CD8-positive, alpha-beta memory T cell (primary cell): ENCODE results near the gene POLR2B. TPM values are rescaled to one million over a fixed set of nuclear protein-coding genes. Genes with fewer than 3 reads are reported as not detected.
"Not testable (repeated sequence)": the region's sequence is repeated elsewhere in the genome, so short reads cannot be mapped to it uniquely, and the experiment has no call there.

Experiments used
- CTCF ChIA-PET: fragments of 350-600 bp; sonication (Branson Sonifier 250); formaldehyde crosslinking; loops from one replicate; lab custom pipeline; 2021; ENCODE audit warnings: antibody characterized with exemption; lab: Charles Lee
- POLR2A ChIA-PET: fragments of 350-600 bp; sonication (Branson Sonifier 250); formaldehyde crosslinking; loops from one replicate; lab custom pipeline; 2021; ENCODE audit warnings: antibody characterized with exemption; lab: Charles Lee
- DNase-seq, 5 donors: peaks; one replicate each; pipeline versions ENCODE4 v3.0.0 to v3.0.0-alpha.2; 2020 to 2022; ENCODE audit warnings: mixed read lengths in 1 of 5
- H3K27ac ChIP-seq: one replicate; pipeline ENCODE4 v1.7.0; 2013; ENCODE audit warnings: low read depth, mild to moderate bottlenecking, low read length, moderate library complexity
- H3K27me3 ChIP-seq: 2 replicates; pipeline ENCODE4 v1.7.0; 2013; ENCODE audit warnings: low read length, mild to moderate bottlenecking; ENCODE audit not compliant: insufficient read depth, poor library complexity, severe bottlenecking
- H3K36me3 ChIP-seq: 2 replicates; pipeline ENCODE4 v1.7.0; 2013; ENCODE audit warnings: mild to moderate bottlenecking, low read length, moderate library complexity; ENCODE audit not compliant: insufficient read depth
- H3K4me1 ChIP-seq: 2 replicates; pipeline ENCODE4 v1.7.0; 2013; ENCODE audit warnings: mild to moderate bottlenecking, low read length, moderate library complexity; ENCODE audit not compliant: insufficient read depth
- H3K4me3 ChIP-seq: 2 replicates; pipeline ENCODE4 v1.7.0; 2013; ENCODE audit warnings: mild to moderate bottlenecking, low read length
- H3K9me3 ChIP-seq: 2 replicates; pipeline ENCODE4 v1.7.0; 2013; ENCODE audit warnings: mild to moderate bottlenecking, low read length
- H3K27ac Mint-ChIP-seq, 8 donors: one replicate each; pipeline ENCODE4 v1.8.0; 2020 to 2021; ENCODE audit warnings: mixed read lengths in 8 of 8, mild to moderate bottlenecking in 6 of 8, inconsistent platforms in 3 of 8, moderate library complexity in 3 of 8
- H3K27me3 Mint-ChIP-seq, 2 donors: one replicate each; pipeline ENCODE4 v1.8.0; 2020 to 2021; ENCODE audit warnings: mixed read lengths in 2 of 2, mild to moderate bottlenecking in 1 of 2, moderate library complexity in 1 of 2
- H3K36me3 Mint-ChIP-seq, 3 donors: one replicate each; pipeline ENCODE4 v1.8.0; 2020 to 2021; ENCODE audit warnings: mixed read lengths in 3 of 3, inconsistent platforms in 1 of 3, mild to moderate bottlenecking in 1 of 3
- H3K4me1 Mint-ChIP-seq, 3 donors: one replicate each; pipeline ENCODE4 v1.8.0; 2020 to 2021; ENCODE audit warnings: mixed read lengths in 3 of 3, inconsistent platforms in 1 of 3, mild to moderate bottlenecking in 1 of 3
- H3K4me3 Mint-ChIP-seq, 7 donors: one replicate each; pipeline ENCODE4 v1.8.0; 2020 to 2021; ENCODE audit warnings: mixed read lengths in 7 of 7, mild to moderate bottlenecking in 6 of 7, moderate library complexity in 4 of 7, inconsistent platforms in 2 of 7
- H3K9me3 Mint-ChIP-seq, 5 donors: one replicate each; pipeline ENCODE4 v1.8.0; 2020 to 2022; ENCODE audit warnings: mixed read lengths in 5 of 5, mild to moderate bottlenecking in 3 of 5, moderate library complexity in 2 of 5, inconsistent platforms in 1 of 5
- polyA plus RNA-seq: library from polyadenylated mRNA; unstranded; fragments of 300-500 nt; fragmentation: Illumina TruSeq; gene quantifications from one replicate; pipeline ENCODE4 v1.2.3, GENCODE V29; 2021
- total RNA-seq, 2 experiments: library from RNA; stranded (reverse); gene quantifications; one replicate each; pipeline ENCODE4 v1.2.3, GENCODE V29; 2021

Gene POLR2B
- total RNA-seq (100 to 1,000 TPM; 122 to 129 TPM), polyA plus RNA-seq (61.0 TPM)

DNA sequence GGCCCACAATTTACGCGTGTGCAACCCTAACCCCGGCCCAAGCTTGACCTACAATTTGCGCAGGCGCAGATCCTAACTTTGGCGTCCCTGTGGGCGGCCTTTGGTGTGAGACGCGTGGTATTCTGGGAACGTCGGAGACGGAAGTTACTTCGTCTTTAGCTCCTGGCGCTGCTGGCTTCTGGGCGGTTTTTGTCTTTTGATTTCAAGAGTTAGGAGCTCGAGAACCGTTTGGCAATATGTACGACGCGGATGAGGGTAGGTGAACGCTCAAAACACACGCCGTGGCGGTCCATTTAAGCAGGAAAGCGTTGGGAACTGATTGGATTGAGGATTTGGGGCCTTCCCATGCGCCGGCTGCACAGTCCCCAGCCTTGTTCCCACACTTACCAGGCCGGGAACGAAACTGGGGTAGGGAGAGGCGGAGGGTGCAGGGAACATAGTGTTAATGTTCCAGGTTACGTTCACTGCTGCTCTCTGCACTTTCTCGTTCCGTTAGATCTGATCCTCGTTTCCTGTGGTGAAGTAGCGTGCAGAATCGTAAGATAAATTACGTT, at the start of gene POLR2B:
TSS of gene POLR2B (plus strand) at position 147 of the 554 bp plus-strand sequence. CDS start at position 237, 90 bp downstream.
- peaks cover 4 to 46% (median 4%) of the 10 kb centered on the region in 3 donors for H3K36me3 Mint-ChIP-seq
- CTCF ChIA-PET, result interaction anchor here (1.4 to 5.9 kb wide), 7 partner anchors 9 to 1030 kb away, joined by 3 to 51 read pairs (median 10); partner anchors contain the start of genes CEP135, PAICS, PPAT and REST

GRCh38 chr4:56930638-56931037, 48.1 kb upstream of the POLR2B start:
- Histone ChIP-seq H3K36me3 (peaks cover 23% of the 10 kb centered on the region), H3K9me3 (no peaks in the 10 kb centered on the region), H3K27me3 (no peaks in the 10 kb centered on the region), H3K4me1 (no peaks in the 10 kb centered on the region), H3K27ac (no peak overlapping the region), H3K4me3 (no peak overlapping the region)
- ChIA-PET POLR2A (no interaction called here), CTCF (interaction anchor here (1.5 kb wide), 1 partner anchor 11 kb away, joined by 3 read pairs; no protein-coding TSS in a partner anchor)
- Mint-ChIP-seq H3K27ac (no peak overlapping the region), H3K4me1 (peaks cover 33 to 66% (median 49%) of the 10 kb centered on the region in 3 donors), H3K27me3 (peaks cover 0 to 3% of the 10 kb centered on the region in 2 donors), H3K4me3 (no peak overlapping the region), H3K36me3 (peaks cover 14 to 62% (median 18%) of the 10 kb centered on the region in 3 donors), H3K9me3 (no peaks in the 10 kb centered on the region)
- DNase-seq, result no peak

More for the DNA sequence above, at the start of gene POLR2B:
- POLR2A ChIA-PET, result interaction anchor here (0.6 to 4.0 kb wide), 5 partner anchors 70 to 592 kb away, joined by 3 to 107 read pairs (median 16); partner anchors contain the start of genes AASDH, PAICS, PPAT and REST
- DNase-seq, result peak; percentile 75 to 87 (median 78)
- Histone ChIP-seq H3K27me3 (no peaks in the 10 kb centered on the region), H3K4me3 (peak within 1 kb of the TSS; percentile 89), H3K27ac (peak within 1 kb of the TSS; percentile 90), H3K36me3 (peaks cover under 1% of the 10 kb centered on the region), H3K9me3 (no peaks in the 10 kb centered on the region), H3K4me1 (peaks cover 58% of the 10 kb centered on the region)
- Mint-ChIP-seq H3K27ac (peak within 1 kb of the TSS; percentile 96 to 100 (median 98)), H3K9me3 (peaks cover 0 to 3% (median 0%) of the 10 kb centered on the region in 5 donors), H3K4me3 (peak within 1 kb of the TSS; percentile 96 to 100 (median 98)), H3K27me3 (no peaks in the 10 kb centered on the region), H3K4me1 (peaks cover 53 to 81% (median 60%) of the 10 kb centered on the region in 3 donors)

GRCh38 chr4:56931924-56932323, 46.8 kb upstream of the POLR2B start:
- H3K36me3 Mint-ChIP-seq, result peaks cover 14 to 65% (median 18%) of the 10 kb centered on the region in 3 donors
- H3K9me3 ChIP-seq, result no peaks in the 10 kb centered on the region
- H3K4me1 ChIP-seq, result no peaks in the 10 kb centered on the region
- H3K9me3 Mint-ChIP-seq, result no peaks in the 10 kb centered on the region
- ChIA-PET CTCF (interaction anchor here (1.5 kb wide), 1 partner anchor 10 kb away, joined by 3 read pairs; no protein-coding TSS in a partner anchor), POLR2A (no interaction called here)
- H3K27me3 Mint-ChIP-seq, result peaks cover 0 to 3% of the 10 kb centered on the region in 2 donors
- H3K27me3 ChIP-seq, result no peaks in the 10 kb centered on the region
- no peak for DNase-seq
- no peak overlapping the region for H3K4me3 ChIP-seq
- peak overlapping the region in 1 of 8 donors; percentile 67 for H3K27ac Mint-ChIP-seq
- H3K27ac ChIP-seq, result no peak overlapping the region
- H3K4me1 Mint-ChIP-seq, result peaks cover 33 to 66% (median 49%) of the 10 kb centered on the region in 3 donors
- H3K4me3 Mint-ChIP-seq, result no peak overlapping the region
- H3K36me3 ChIP-seq, result peaks cover 23% of the 10 kb centered on the region

DNA sequence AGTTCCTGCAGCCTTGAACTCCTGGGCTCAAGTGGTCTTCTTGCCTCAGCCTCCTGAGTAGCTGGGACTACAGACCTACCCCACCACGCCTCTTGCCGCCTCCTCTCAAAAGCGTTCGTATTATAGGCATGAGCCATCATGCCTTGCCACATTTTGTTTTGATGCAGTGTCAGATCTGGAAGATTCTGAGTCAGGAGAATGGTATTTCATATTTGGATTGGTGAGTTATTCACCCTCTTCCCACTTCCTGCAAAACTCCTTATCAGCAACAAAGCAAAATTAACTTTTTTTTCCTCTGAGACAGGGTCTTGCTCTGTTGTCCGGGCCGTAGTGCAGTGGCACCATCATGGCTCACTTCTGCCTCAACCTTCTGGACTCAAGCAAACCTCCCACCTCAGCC, 41.4 kb upstream of the POLR2B start:
- Mint-ChIP-seq H3K9me3 (no peaks in the 10 kb centered on the region), H3K4me1 (peaks cover 10 to 29% (median 25%) of the 10 kb centered on the region in 3 donors), H3K4me3 (no peak overlapping the region), H3K27ac (peak overlapping the region in 1 of 8 donors; percentile 61), H3K27me3 (no peaks in the 10 kb centered on the region), H3K36me3 (peaks cover 0 to 53% (median 16%) of the 10 kb centered on the region in 3 donors)
- POLR2A ChIA-PET, result no interaction called here
- no peaks in the 10 kb centered on the region for H3K36me3 ChIP-seq
- DNase-seq, result no peak
- no peak overlapping the region for H3K27ac ChIP-seq
- no peaks in the 10 kb centered on the region for H3K4me1 ChIP-seq
- no peaks in the 10 kb centered on the region for H3K9me3 ChIP-seq
- CTCF ChIA-PET, result no interaction called here
- H3K4me3 ChIP-seq, result no peak overlapping the region
- H3K27me3 ChIP-seq, result no peaks in the 10 kb centered on the region

- Mint-ChIP-seq H3K36me3 (peaks cover 0 to 36% (median 15%) of the 10 kb centered on the region in 3 donors), H3K4me1 (peaks cover 0 to 15% (median 7%) of the 10 kb centered on the region in 3 donors)
- H3K27me3 Mint-ChIP-seq, H3K27ac Mint-ChIP-seq, H3K4me1 ChIP-seq, H3K9me3 Mint-ChIP-seq, POLR2A ChIA-PET, H3K36me3 ChIP-seq, H3K9me3 ChIP-seq, H3K27ac ChIP-seq, H3K27me3 ChIP-seq, H3K4me3 Mint-ChIP-seq, H3K4me3 ChIP-seq, DNase-seq: not testable (repeated sequence)
- CTCF ChIA-PET, result interaction anchor here (2.2 kb wide), 1 partner anchor 30 kb away, joined by 7 read pairs; no protein-coding TSS in a partner anchor
These were observed 38.9 kb upstream of the POLR2B start for GRCh38 chr4:56939826-56940225.

DNA sequence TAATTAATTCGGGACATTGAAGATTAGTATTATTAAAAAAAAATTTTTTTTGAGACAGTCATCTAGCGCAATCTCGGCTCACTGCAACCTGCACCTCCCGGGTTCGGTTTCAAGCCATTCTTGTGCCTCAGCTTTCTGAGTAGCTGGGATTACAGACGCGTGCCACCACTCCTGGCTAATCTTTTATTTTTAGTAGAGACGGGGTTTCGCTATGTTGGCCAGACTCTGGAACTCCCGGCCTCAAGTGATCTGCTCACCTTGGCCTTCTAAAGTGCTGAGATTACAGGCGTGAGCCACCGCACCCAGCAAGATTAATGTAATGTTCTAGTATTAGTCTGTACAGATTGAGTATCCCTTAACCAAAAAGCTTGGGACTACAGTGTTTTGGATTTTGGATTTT, 38.3 kb upstream of the POLR2B start:
- Mint-ChIP-seq H3K4me1 (peaks cover 0 to 11% (median 1%) of the 10 kb centered on the region in 3 donors), H3K36me3 (peaks cover 0 to 32% (median 13%) of the 10 kb centered on the region in 3 donors), H3K27ac (no peak overlapping the region), H3K27me3 (no peaks in the 10 kb centered on the region), H3K9me3 (no peaks in the 10 kb centered on the region), H3K4me3 (no peak overlapping the region)
- POLR2A ChIA-PET, result no interaction called here
- H3K27ac ChIP-seq, result no peak overlapping the region
- no peaks in the 10 kb centered on the region for H3K4me1 ChIP-seq
- DNase-seq, result no peak
- CTCF ChIA-PET, result interaction anchor here (2.2 kb wide), 1 partner anchor 31 kb away, joined by 7 read pairs; no protein-coding TSS in a partner anchor
- no peak overlapping the region for H3K4me3 ChIP-seq
- H3K36me3 ChIP-seq, result no peaks in the 10 kb centered on the region
- H3K27me3 ChIP-seq, result no peaks in the 10 kb centered on the region
- no peaks in the 10 kb centered on the region for H3K9me3 ChIP-seq

DNA sequence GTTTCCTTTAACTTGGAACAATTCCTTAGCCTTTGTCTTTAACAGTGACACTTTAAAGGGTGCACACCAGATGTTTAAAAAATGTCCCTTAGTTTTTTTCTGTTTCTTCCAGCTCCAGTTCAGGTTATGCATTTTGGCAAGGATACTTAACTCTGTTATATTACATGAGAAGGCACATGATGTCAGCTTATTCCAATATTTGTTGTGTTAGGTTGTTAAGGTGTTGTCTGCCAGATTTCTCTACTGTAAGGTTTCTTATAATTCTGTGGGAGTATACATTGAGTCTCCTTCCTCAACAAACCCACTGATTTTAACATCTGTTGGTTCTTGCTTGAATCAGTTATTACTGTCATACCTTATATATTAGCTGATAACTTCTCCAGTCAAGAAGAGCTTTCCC, 37.7 kb upstream of the POLR2B start:
- no peak overlapping the region for H3K27ac ChIP-seq
- H3K4me3 ChIP-seq, result no peak overlapping the region
- Mint-ChIP-seq H3K36me3 (peaks cover 0 to 31% (median 13%) of the 10 kb centered on the region in 3 donors), H3K9me3 (no peaks in the 10 kb centered on the region), H3K27ac (no peak overlapping the region), H3K27me3 (no peaks in the 10 kb centered on the region), H3K4me3 (no peak overlapping the region), H3K4me1 (peaks cover 0 to 9% (median 0%) of the 10 kb centered on the region in 3 donors)
- no peak for DNase-seq
- H3K4me1 ChIP-seq, result no peaks in the 10 kb centered on the region
- no peaks in the 10 kb centered on the region for H3K27me3 ChIP-seq
- no peaks in the 10 kb centered on the region for H3K36me3 ChIP-seq
- no peaks in the 10 kb centered on the region for H3K9me3 ChIP-seq
- CTCF ChIA-PET, result interaction anchor here (0.8 to 2.2 kb wide), 2 partner anchors 9 to 32 kb away, joined by 3 to 7 read pairs; no protein-coding TSS in a partner anchor
- POLR2A ChIA-PET, result no interaction called here

- Histone ChIP-seq H3K27ac (no peak overlapping the region), H3K27me3 (no peaks in the 10 kb centered on the region), H3K4me1 (no peaks in the 10 kb centered on the region), H3K36me3 (no peaks in the 10 kb centered on the region), H3K4me3 (no peak overlapping the region), H3K9me3 (no peaks in the 10 kb centered on the region)
- POLR2A ChIA-PET, result interaction anchor here (0.6 kb wide), 1 partner anchor 57 kb away, joined by 4 read pairs; no protein-coding TSS in a partner anchor
- peaks cover 0 to 9% (median 0%) of the 10 kb centered on the region in 3 donors for H3K4me1 Mint-ChIP-seq
- CTCF ChIA-PET, result interaction anchor here (0.8 to 2.2 kb wide), 2 partner anchors 10 to 32 kb away, joined by 3 to 7 read pairs; no protein-coding TSS in a partner anchor
- peaks cover 0 to 28% (median 13%) of the 10 kb centered on the region in 3 donors for H3K36me3 Mint-ChIP-seq
- no peak overlapping the region for H3K4me3 Mint-ChIP-seq
- no peak overlapping the region for H3K27ac Mint-ChIP-seq
- H3K27me3 Mint-ChIP-seq, result no peaks in the 10 kb centered on the region
- H3K9me3 Mint-ChIP-seq, result no peaks in the 10 kb centered on the region
- DNase-seq, result no peak
These were observed 37.3 kb upstream of the POLR2B start for GRCh38 chr4:56941403-56941802.
